ENCODE data around the gene PARP12.

DNA sequence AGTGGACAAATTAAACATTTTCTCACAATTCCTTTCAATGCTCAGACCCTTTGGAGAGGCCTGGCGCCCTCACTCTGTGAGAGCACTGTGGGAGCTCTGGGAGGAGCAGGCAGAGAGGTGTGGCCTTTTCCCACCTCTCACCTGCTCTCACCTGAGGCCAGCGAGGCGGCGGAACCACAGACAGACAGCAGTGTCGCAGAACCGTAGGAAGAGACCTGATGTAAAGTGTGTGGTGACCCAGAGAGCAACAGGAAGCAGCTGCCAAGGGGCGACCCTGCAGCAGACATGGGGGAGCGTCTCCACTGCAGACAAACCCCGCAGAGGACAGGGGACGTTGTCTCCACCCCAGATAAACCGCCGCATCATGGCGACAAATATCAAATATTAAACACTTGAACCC lies 15.6 kb upstream of the PARP12 start:
- TF ChIP-seq CTCF (IDR thresholded peaks at IDR 0.05) (no peak), POLR2A (IDR thresholded peaks at IDR 0.05) (no peak)
